ENCODE measurements around the gene COL23A1.
A peak's percentile ranks its signal among the peaks of the same experiment; 100 is the strongest.

The COL23A1 gene

DNA sequence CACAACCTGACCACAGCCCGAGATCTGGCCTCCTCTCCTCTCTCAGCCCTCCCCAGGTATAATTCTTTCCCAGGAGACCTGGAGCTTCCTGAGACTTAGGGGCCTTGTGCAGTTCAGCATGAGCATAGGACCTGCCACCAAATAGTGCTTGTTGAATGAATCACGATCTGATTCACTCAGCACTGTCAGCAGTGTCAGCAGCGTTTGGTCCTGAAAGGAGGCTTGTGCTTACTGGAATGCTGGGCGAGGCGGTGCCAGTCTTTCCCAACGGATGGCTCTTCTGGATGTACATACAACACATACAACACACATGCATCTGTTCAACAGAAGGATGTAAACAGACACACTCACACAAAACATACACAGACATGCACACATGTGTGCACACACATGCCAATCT, 173.3 kb downstream of the COL23A1 start:
- no peak for DNase-seq

DNA sequence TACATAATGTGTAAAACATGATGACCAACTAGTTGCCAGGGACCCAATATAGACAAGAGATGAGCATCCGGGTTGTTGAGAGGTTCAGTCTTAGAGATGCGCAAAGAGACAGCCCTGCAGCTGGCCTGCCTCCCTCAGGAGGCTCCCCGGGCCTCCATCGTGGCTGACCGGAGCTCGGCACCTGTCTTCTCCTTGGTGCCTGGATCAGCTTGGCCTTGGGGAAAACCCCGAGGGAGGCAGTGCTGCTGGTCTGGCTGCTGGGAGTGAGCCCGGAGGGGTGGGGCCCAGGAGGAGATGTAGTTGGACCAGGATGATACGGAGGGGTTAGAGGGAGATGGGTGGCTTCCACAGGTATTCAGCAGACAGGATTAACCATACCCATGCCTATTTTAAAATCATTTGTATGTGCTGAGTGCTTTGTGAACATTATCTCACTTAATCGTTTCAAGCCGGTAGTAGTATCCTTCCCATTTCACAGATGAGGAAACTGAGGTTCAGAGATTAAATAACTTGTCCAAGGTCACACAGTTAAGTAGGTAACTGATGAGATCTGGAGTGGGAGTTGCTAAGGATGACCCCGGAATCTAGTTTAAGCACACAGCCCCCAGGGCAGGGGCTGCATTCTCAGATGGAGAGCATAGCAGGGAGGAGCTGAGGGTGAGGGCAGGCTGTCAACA, 173.8 kb downstream of the COL23A1 start:
- DNase-seq = no peak

DNA sequence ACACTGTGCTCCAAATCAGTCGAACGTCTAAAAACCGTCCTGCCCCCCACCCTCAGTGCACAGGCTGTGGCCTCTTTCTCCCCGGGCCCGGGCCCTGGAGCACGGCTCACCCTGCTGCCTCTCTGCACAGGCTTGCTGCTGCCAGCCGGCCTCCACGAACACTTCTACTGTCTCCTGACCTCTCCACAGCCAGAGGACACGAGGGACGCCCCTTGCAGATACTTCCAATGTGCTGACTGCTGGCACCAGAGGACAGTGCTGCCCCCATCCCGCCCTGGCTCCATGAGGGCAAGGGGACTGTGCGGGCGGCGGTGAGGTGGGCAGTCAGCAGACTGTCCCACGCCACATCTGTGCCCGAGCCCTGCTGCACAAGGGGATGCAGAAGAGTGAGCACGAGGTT, 174.8 kb downstream of the COL23A1 start:
- DNase-seq = no peak

DNA sequence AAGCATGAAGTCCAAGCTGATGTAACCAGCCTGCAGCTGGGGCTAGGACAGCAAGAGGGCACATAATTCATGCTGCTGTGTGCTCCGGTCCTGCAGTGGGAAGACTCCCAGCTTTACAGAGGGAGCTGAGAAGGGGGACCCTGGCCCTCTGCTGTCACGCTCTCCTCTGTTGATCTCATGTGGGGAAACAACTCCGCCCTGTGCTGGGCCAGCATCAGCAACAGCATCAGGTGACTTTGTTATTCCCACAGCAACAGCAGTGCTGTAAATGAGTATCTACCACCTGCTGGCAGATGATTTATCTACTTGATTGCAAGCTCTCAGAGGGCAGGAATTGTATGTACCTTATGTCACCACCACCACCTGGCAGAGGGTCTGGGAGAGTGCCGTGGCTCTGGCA, 176.2 kb downstream of the COL23A1 start:
- DNase-seq = no peak

DNA sequence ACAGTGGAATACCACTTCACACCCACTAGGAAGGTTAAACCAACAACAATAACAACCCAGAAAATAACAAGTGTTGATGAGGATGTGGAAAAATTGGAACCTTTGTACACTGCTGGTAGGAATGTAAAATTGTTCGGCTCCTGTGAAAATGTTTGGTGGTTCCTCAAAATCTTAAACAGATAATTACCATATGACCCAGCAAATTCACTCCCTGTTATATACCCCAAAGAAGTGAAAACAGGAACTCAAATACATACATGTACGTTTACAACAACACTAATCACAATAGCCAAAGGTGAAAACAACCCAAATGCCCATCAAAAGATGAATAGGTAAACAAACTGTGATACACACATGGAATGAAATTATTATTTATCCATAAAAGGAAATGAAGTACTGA, 179.1 kb downstream of the COL23A1 start:
- DNase-seq = no peak

DNA sequence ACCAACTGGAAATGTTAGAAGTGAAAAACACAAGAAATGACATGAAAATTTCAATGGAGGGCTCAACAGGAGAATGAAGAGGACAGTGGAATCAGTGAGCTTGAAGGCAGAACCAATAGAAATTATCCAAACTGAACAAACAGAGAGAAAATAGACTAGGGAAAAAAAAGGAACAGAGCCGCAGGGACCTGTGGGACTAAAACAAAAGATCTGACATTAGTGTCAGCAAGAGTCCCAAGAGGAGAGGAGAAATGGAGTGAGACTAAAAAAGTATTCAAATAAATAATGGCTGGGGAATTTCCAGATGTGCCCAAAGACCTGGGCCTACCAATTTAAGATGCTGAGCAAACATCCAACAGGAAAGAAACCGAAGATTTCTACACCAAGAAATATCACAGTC, 182.5 kb downstream of the COL23A1 start:
- DNase-seq = no peak

DNA sequence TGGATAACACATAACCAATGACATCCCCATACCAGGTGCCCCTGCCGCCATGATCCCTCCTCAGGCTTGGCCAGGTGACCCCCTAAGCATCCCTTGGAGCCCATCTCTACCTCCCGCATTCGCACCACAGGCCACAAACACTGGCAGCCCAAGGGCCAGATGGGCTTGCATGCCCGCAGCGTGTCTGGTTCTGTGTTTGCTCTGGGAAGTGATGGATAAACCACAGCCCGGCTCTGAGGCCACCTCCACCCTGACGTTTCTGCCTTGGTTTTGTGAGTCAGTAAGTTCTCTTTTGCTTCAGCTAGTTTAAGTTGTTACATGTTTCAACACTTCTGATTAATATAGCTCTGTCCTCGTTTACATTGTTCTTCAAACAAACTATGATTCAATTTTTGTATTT, 185.2 kb downstream of the COL23A1 start:
- DNase-seq = no peak

DNA sequence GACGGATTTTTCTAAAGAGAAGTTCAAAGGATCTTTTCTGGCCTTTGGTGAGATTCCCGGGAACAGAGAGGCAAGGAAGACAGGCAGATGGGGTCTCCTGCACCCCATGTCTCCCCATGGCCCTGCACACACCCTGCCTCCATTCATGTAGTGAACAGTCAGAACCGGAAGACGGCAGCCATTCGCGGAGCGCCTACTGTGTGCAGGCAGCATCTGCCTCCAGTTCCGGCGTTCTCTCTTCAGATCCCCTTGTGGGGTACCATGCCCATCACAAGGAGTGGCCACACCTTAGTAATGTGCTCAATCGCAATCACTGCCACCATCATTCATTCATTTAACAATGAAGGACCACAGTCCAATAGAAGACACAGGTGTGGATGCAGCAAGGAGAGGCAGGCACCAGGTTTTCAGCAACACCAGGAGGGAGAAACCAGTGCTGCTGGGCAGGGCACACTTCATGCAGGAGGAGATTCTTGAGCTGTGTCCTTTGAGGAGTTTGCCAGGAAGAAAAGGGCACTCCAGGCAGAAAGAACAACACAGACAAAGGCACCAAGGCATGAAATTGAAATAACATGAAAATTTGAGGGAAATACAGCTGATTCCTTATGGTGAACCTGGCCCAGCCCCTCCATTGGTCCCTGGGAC, 186.1 kb downstream of the COL23A1 start:
- no peak for DNase-seq

DNA sequence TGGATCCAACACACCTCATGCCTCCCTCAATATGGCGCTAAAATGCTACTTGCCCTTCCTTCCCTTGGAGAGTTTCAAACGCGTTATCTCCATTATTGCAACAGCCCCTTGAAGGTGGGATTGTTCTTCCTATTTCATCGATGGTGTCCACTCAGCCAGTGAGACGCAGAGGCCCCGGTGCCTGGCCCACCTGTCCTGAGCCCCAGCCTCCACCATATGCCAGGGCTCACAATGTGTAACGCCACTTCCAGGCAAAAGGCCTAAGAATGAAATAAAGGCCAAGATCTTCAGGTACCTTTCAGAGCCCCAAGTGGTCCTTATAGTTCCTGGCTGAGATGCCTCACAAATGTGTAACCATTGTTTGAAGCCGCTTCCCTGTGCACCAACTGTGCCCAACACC, 186.8 kb downstream of the COL23A1 start:
- no peak for DNase-seq

DNA sequence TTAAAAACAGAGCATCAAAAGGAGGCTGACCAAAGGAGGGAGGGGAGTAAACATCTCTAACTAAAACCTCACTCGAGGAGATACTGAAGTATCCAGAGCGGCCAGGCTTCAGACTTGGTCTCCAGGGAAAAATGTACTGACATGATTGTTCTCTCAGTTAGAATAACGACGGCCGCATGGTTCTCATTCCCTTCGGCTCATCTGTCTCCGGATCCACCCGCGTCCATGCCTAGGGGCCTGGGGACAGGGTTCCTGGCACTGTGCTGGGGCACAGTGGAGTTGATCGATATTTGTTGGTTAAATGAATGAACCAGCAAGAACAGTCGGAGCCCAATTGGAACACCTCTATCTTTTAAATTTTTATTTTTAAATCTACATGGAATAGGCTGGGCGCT, 190.5 kb downstream of the COL23A1 start:
- DNase-seq = no peak

DNA sequence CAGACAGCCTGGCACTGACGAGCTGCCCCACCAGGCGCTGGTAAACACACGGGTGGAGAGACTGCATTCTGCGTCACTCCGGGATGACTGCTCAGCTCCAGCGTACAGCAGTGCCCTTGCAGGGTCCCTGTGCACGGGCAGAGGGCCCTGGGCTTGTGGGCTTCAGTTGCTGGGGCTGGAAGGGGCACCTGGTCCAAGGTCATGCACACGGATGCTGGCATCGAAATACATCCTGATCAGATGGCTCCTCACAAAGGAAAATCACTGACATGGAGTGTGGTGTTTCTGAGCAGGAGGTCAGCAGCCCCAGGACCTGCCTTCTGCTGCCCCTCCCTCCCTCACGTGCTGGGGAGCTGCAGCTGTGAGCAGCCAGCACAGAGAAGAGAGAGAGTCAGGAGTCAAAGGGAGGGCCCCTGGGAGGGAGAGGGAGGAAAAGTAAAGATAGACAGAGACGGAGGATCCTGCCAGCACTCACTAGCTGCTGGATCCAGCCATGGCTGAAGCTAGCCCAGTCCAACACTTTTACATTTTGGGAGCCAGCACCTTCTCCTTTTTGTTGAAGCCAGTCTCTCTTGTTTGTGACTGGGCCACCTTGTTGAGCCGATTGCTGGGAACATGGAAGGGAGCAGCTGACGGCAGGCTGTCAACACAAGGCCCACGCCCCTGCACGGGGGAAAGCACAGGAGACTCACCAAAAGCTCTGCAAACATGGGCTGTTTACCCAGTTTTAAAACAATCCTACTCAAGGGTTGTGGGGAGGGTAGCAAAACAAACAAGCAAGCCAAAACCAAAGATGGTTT, 191.1 kb downstream of the COL23A1 start:
- DNase-seq = peak; percentile 46

DNA sequence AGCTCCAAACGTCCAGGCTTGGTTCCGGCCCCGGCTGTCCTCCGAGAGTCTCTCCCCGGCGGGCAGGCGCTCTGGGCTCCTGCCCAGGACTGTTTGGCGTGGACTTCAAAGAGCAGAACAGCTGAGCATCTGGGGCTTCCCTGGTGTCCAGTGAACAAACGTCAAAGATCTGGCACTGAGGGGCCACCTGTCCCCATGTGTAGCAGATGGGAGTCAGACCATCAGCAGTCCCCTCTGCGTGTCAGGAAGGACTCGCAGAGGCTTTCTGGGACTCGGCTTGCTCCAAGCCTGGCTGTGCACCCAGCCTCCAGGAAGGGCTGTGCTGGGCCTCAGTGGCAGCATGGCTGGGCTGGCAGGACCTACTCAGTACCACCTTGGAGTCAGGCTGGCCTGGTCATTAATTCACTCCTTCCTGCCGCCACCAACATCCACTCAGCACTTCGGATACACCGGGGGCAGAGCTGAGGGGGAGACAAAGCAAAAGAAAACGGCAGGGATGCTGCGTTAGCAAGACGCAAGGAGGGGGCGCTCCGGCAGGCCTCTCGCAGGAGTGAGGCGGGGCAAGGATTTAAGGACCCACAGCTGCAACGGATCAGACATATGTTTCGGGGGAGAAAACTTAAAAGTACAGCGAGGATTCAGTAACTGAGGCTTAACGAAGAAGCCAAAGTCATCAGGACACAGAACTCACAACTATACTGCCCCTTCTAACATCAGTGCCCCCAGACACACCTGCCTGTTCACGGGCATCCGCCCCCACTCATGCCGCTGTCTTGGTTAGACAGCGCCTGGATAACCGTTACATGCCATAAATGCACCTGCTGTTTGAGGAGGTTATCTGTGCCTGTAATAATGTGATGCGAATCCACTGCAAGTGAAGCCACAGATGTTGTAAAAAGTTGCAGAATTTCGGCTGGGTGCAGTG, 193.1 kb downstream of the COL23A1 start:
- DNase-seq = no peak

DNA sequence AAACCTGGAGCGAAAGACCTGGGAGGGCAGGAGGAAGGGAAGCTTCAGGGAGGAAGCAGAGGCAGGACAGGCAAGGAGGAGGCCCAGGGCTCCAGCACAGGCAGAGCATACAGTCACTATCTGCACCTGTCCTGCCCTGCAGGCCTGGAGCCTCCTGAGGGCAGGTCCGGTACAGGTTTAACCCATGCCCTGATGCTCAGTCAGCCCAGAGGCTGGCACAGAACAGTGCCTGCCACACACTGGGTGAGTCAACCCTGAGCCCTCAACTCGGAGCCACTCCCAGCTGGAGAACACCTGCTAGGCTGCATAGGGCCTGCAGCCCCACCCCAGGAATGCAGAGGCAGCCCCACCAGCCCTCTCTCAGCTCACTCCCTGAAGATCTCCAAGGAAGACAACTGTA, 196.1 kb downstream of the COL23A1 start:
- DNase-seq = no peak

DNA sequence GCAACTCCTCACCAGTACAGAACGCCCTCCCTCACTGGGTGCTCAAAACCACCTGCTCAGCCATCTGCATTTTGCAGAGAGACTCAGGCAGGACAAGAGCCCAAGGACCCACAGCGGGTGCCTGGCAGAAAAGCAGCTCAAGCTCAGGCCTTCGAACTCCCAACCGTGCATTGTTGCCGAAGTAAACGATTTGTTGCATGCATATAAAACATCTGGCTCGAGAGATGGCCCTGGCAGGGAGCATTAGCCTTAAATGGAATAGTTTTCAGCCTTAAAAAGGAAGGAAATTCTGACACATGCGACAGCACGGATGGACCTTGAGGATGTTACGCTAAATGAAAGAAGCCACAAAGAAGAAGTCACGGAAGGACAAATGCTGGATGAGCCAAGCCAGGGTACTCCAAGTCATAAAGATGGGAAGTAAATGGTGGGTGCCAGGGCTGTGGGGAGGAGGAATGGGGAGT, 197.2 kb downstream of the COL23A1 start:
- DNase-seq = no peak

DNA sequence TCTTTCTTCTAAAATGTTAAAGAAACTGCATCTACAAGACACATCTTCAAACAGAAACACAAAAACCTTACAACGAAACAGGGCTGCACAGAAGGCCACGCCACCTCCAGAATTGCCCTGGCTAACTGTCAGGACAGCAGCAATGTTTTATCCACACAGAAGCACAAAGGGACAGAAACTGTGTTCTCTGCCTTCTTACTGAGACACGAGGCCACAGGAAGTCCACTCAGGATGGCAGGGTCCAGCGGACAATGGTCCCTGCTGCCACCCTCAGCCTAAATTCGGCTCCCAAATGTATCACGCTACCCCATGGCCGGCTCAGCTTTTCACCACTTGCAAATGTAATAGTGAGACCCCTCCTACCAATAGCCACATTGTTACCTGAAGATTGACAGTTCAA, 197.8 kb downstream of the COL23A1 start:
- DNase-seq = no peak

DNA sequence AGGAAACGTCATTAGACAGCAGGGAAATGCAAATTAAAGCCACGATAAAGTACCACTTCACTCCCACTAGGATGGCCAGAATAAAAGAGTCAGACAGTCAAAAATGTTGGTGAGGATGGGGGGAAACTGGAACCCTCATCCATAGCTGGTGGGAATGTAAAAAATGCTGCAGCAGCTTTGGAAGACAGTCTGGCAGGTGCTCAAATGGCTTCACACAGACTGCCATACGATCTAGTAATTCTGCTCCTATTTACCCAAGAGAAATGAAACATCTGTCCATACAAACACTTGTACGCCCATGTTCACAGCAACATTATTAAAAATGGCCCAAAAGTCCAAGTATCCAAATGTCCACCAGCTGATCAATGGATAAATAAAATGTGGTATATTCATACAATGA, 198.7 kb downstream of the COL23A1 start:
- DNase-seq = no peak

DNA sequence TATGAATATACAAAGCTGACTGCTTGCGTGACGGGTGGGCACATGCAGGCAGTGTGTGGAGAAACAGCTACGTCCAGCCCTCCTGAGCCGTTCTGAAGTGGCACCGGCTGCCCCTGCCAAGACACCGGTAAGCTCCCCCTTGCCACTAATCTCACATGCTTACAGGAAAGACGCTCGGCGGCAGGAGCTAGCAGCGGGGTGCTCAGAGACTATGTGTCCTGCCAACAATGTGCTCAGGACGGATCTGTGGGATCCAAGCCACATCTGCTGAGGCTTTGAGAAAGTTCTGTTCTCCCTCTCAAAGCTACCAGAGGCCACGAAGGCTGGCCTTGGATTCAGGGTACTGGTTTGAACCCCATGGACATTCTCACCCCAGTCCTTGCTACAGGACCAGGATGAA, 200.4 kb downstream of the COL23A1 start:
- no peak for DNase-seq

DNA sequence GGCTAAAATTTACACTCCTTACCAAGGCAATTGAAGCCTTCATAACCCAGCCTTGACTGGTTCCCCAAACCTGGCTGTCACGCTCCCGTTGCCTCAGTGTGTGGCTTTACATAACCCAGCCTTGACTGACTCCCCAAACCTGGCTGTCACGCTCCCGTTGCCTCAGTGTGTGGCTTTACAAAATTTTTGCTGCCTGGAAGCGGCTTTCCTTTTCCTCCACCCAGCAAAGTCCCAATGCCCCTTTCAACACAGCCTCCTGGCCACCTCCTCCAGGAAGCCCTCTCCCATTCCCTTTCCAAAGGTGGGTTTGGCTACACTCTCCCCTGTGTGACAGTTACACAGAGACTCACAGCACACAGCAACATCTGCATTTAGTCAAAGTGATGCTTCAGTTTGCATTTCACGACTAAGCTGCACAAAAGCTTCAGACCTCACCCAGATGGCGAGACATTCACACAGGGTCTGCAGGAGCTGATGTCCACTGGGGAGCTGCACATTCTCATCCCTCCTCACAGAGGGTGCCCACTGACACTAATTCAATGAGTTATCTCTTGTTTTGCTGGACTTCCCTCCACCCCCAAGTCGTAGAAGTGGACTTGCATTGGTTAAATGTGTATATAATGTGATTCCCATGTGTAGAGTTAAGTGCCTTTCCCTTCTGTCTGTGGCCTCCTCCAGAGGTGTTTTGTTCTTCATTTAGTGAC, 201.0 kb downstream of the COL23A1 start:
- no peak for DNase-seq

DNA sequence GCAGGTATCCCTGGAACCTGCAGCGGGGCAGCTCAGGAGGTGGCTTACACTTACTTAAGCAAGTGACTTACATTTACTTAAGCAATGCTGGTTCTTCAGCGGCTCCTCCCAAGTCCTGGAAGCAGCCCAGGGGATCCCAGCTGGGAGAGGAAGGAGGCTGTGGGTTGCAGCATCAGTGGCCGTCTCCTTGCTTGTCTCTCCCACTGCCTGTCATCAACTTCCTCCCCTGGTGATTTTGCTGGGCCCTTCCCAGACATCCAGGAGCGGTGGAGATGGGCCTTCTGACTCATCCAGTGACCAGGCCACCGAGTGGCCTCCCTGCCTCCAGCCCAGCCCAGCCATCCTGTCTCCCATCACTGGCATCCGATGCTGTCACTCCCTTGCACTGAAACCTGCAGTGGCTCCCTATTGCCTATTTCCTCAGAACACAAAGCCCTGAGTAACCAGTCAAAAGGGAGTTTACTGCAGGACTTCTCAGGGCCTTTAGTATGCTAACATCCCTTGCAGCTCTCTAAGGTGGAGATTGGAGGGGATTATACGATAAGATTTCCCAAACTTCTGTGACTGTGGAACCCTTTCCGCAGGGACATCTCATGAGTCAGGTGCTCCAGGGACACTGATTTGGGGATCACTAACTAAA, 201.7 kb downstream of the COL23A1 start:
- DNase-seq = no peak

DNA sequence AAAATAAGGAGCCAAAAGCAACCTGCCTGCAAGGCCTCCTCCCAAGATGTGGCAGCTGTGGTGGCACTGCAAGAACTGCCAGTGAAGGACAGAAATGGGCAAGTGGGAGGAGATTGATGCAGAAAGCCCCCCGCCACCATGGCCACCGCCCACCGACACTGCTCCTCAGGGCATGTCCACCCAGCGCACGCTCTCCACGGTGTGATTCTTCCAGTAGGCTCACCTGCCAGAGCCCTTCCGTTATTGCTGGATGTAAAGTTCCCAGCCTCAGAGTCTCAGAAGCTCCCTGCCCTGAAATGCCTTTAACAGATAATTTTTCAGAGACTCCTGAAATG, 202.4 kb downstream of the COL23A1 start:
- DNase-seq = no peak

DNA sequence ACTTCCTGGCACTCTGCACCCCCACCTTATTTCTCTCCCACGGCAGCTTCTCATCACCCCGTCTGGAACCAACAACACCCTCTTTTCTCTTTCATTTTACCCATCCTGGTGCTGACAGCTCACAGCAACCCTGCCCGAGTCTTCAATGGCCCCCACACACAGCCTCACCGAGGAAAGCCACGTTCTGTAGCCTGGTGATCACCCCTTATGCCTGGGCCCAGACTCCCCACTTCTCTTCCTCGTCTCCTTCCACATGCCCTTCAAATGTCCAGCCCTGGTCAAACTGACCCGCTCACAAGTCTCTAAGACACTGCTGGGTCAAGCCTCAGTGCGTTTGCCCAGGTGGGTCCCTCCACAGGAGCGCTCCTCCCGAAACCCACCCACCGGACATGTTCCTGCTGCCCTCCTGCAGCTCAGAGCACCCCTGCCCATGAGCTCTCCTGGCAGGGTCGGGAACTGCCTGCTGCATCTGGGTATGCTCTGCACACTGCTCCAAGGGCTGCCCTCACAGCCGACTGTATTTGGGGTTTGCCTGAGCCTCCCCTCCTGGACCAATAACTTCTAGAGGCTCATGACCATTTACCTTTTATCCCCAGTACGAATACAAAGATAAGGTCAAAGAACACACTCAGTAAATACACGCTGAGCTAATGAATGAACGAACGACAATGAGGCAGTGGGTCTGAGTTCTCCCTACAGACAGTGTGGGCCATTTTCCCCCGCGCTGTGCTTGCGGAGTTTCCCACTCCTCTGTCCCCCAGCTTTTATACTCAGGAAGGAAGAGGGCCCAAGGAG, 202.9 kb downstream of the COL23A1 start:
- no peak for DNase-seq
